K562 (cell line): ENCODE measurements around the gene ST7. TPM values are rescaled to one million over a fixed set of nuclear protein-coding genes. Genes with fewer than 3 reads are reported as not detected.

Experiments
- ATAC-seq: fragments of 200-7000 bp; cut with Tn5 transposase; 3 replicates; pipeline ENCODE4 v1.9.1; 2020; ENCODE audit warnings: moderate library complexity
- BruUV-seq: library from RNA; stranded (reverse); fragments of 400-500 nt; replicated peaks from 2 replicates; lab custom pipeline; 2021; lab: Mats Ljungman, UMichigan
- CTCF ChIA-PET: fragments of 300-600 bp; formaldehyde crosslinking; extraction: SDS; loops from one replicate; lab custom pipeline; 2021; ENCODE audit warnings: low intra/inter-chr PET ratio; lab: Yijun Ruan, JAX
- POLR2A ChIA-PET: fragments of 300-600, 350-650 bp; sonication (Branson Sonifier 250); formaldehyde crosslinking; extraction: SDS; loops from one replicate; lab custom pipeline; 2021; ENCODE audit warnings: antibody characterized with exemption, inconsistent platforms; lab: Yijun Ruan, JAX
- DNase-seq, 4 experiments: peaks; one replicate each; pipeline versions ENCODE4 v3.0.0 to v3.0.0-alpha.2; 2011 to 2018; ENCODE audit warnings: low spot score in 3 of 4, mixed read lengths in 3 of 4; ENCODE audit errors: extremely low read depth in 1 of 4
- FAIRE-seq: peaks from 2 replicates; lab custom pipeline; 2011; peaks lifted over from hg19 to GRCh38; lab: Jason Lieb, UNC
- H2AFZ ChIP-seq: 2 replicates; pipeline ENCODE4 v1.6.0; 2011; ENCODE audit warnings: low read depth, low read length, control low read depth, inconsistent platforms
- H3K27ac ChIP-seq: fragments of 200-600 bp; 3 replicates; pipeline ENCODE4 v1.8.0; 2011; ENCODE audit warnings: low read depth, mild to moderate bottlenecking, control low read depth, inconsistent platforms, low read length, moderate library complexity, mixed read lengths; ENCODE audit errors: extremely low read depth
- H3K27me3 ChIP-seq, 2 experiments: fragments of 300-600 bp in 1 of 2; 2 replicates in 1 of 2; 3 replicates in 1 of 2; pipeline versions ENCODE4 v1.6.0 to v1.8.0; 2011; ENCODE audit warnings: inconsistent platforms in 2 of 2, low read length in 2 of 2, mild to moderate bottlenecking in 1 of 2, mixed read lengths in 1 of 2, moderate library complexity in 1 of 2; ENCODE audit not compliant: control insufficient read depth in 2 of 2, insufficient read depth in 2 of 2
- H3K36me3 ChIP-seq: fragments of 300-600 bp; 3 replicates; pipeline ENCODE4 v1.8.0; 2011; ENCODE audit warnings: mild to moderate bottlenecking, low read length, inconsistent platforms; ENCODE audit not compliant: control insufficient read depth, insufficient read depth
- H3K4me1 ChIP-seq, 2 experiments: fragments of 200-600 bp in 1 of 2; replicated peaks in 1 of 2; 2 replicates in 1 of 2; 3 replicates in 1 of 2; pipeline versions ENCODE4 v1.5.1 to v1.8.0; 2011; ENCODE audit warnings: inconsistent platforms in 2 of 2, low read length in 2 of 2, mild to moderate bottlenecking in 1 of 2, mixed read lengths in 1 of 2, moderate library complexity in 1 of 2; ENCODE audit not compliant: control insufficient read depth in 2 of 2, insufficient read depth in 2 of 2
- H3K4me2 ChIP-seq: 2 replicates; pipeline ENCODE4 v1.6.1; 2011; ENCODE audit warnings: low read length, control low read depth, inconsistent platforms, mixed read lengths; ENCODE audit not compliant: insufficient read depth
- H3K4me3 ChIP-seq: fragments of 200-600 bp; sonication (generic), shearing (Covaris generic); 2 replicates; pipeline ENCODE4 v1.5.1; 2016; ENCODE audit warnings: control low read depth, inconsistent platforms
- H3K79me2 ChIP-seq: fragments of 200-600 bp; 3 replicates; pipeline ENCODE4 v1.8.0; 2011; ENCODE audit warnings: low read length, inconsistent platforms; ENCODE audit not compliant: control insufficient read depth, insufficient read depth
- H3K9ac ChIP-seq, 2 experiments: 2 replicates each; pipeline versions ENCODE4 v1.6.0 to v1.6.1; 2011; ENCODE audit warnings: low read depth in 2 of 2, low read length in 2 of 2, control low read depth in 1 of 2, inconsistent platforms in 1 of 2, mild to moderate bottlenecking in 1 of 2, mixed read lengths in 1 of 2; ENCODE audit not compliant: insufficient read depth in 1 of 2
- H3K9me1 ChIP-seq: one replicate; pipeline ENCODE4 v1.6.0; 2011; ENCODE audit warnings: inconsistent platforms, mild to moderate bottlenecking, low read length, moderate library complexity; ENCODE audit not compliant: control insufficient read depth, insufficient read depth
- H3K9me3 ChIP-seq: replicated peaks from 2 replicates; pipeline ENCODE4 v1.5.1; 2011; ENCODE audit warnings: low read depth, low read length, inconsistent platforms; ENCODE audit not compliant: control insufficient read depth, insufficient read depth
- H4K20me1 ChIP-seq: replicated peaks from 2 replicates; pipeline ENCODE4 v1.6.1; 2011; ENCODE audit warnings: low read length, inconsistent platforms, mixed read lengths; ENCODE audit not compliant: control insufficient read depth, insufficient read depth
- ELF2 ChIP-seq: fragments of 250-450 bp; sonication (Bioruptor Pico); IDR thresholded peaks from 2 replicates; pipeline ENCODE4 v1.5.0; 2021; ENCODE audit warnings: mild to moderate bottlenecking
- GTF2E2 ChIP-seq: fragments of 200-800 bp; sonication (Bioruptor generic); IDR thresholded peaks from 2 replicates; pipeline ENCODE4 v1.6.1; 2016; ENCODE audit warnings: missing genetic modification characterization, missing compliant biosample characterization
- TAF15 ChIP-seq: fragments of 200-400 bp; formaldehyde crosslinking; IDR thresholded peaks from 2 replicates; pipeline ENCODE4 v1.6.1; 2017; ENCODE audit warnings: mild to moderate bottlenecking, low read depth, low read length, moderate library complexity
- TCF3 ChIP-seq: sonication (generic); formaldehyde crosslinking; IDR thresholded peaks from 2 replicates; pipeline ENCODE4 v1.4.0; 2020; ENCODE audit warnings: mild to moderate bottlenecking, missing genetic modification reagents
- TSC22D4 ChIP-seq: fragments of 450-650 bp; IDR thresholded peaks from 2 replicates; pipeline ENCODE4 v1.6.1; 2016; ENCODE audit warnings: missing genetic modification characterization, missing biosample characterization, control low read depth
- XRCC5 ChIP-seq: fragments of 200-400 bp; formaldehyde crosslinking; IDR thresholded peaks from 2 replicates; pipeline ENCODE4 v1.6.1; 2017; ENCODE audit warnings: low read depth, mild to moderate bottlenecking, low read length
- YY1 ChIP-seq, 3 experiments: IDR thresholded peaks; 2 replicates each; pipeline ENCODE4 v1.6.1; 2011; ENCODE audit warnings: low read length in 2 of 3, mild to moderate bottlenecking in 2 of 3, moderate library complexity in 2 of 3, borderline replicate concordance in 1 of 3, control low read depth in 1 of 3, low read depth in 1 of 3; ENCODE audit not compliant: insufficient read depth in 3 of 3, insufficient replicate concordance in 2 of 3, control insufficient read depth in 1 of 3, insufficient read length in 1 of 3; ENCODE audit errors: extremely low read depth in 1 of 3
- ZKSCAN3 ChIP-seq: fragments of 250-450 bp; sonication (Bioruptor Pico); IDR thresholded peaks from 2 replicates; pipeline ENCODE4 v1.4.0; 2020
- ZNF57 ChIP-seq: fragments of 450-650 bp; formaldehyde crosslinking; IDR thresholded peaks from 2 replicates; pipeline ENCODE4 v1.4.0; 2020; ENCODE audit warnings: mild to moderate bottlenecking, moderate library complexity
- ZNF76 ChIP-seq: fragments of 250-450 bp; sonication (Bioruptor Pico); IDR thresholded peaks from 2 replicates; pipeline ENCODE4 v1.4.0; 2020; ENCODE audit warnings: mild to moderate bottlenecking, moderate library complexity, borderline replicate concordance
- ZSCAN32 ChIP-seq: fragments of 450-650 bp; formaldehyde crosslinking; IDR thresholded peaks from 2 replicates; pipeline ENCODE4 v1.4.0; 2020; ENCODE audit warnings: mild to moderate bottlenecking, moderate library complexity
- WGBS: fragments of 100-300 bp; shearing (Covaris generic); methylation state at CpG from one replicate; pipeline ENCODE4 v1.1.6; 2016; ENCODE audit warnings: low coverage, mixed read lengths; ENCODE audit not compliant: insufficient coverage; ENCODE audit errors: missing lambda C conversion rate; 5-methylcytosine and 5-hydroxymethylcytosine counted together
- in situ Hi-C: fragments of 300-500 bp; cut with MboI; formaldehyde crosslinking; loops from 4 replicates; pipeline ENCODE4 v1.15.0; 2018; ENCODE audit warnings: inconsistent platforms, mixed read lengths
- intact Hi-C: fragments of 100-400 bp; cut with micrococcal nuclease; formaldehyde crosslinking; loops from 2 replicates; pipeline ENCODE4 v1.14.2; 2022
- polyA plus RNA-seq, 8 experiments: library from polyadenylated mRNA; depleted of rRNA in 4 of 8; stranded (reverse) in 5 of 8; unstranded in 3 of 8; fragments of >200 nt; fragmentation: Nextera tagmentation in 2 of 8; fragmentation: Illumina TruSeq in 1 of 8; extraction: Ambion mirVana in 2 of 8; extraction: Trizol in 1 of 8; gene quantifications; 2 replicates each; pipeline versions ENCODE4 v1.2.1 to v1.2.3, GENCODE V29; 2011 to 2014; ENCODE audit warnings: inconsistent platforms in 1 of 8, missing spikeins in 1 of 8
- total RNA-seq, 7 experiments: library from RNA; depleted of rRNA in 6 of 7; stranded (reverse); fragments of >200 nt in 6 of 7; fragmentation: Illumina TruSeq in 2 of 7; extraction: Trizol in 2 of 7; gene quantifications; 2 replicates each; pipeline versions ENCODE4 v1.2.1 to v1.2.3, GENCODE V29; 2011 to 2021; ENCODE audit warnings: low replicate concordance in 1 of 7
- TF ChIP-seq, protein P1 (sequence below), 3 experiments: fragments of 200-800 bp in 1 of 3; fragments of 250-450 bp in 1 of 3; fragments of 450-650 bp in 1 of 3; sonication (Bioruptor Pico) in 1 of 3; sonication (Bioruptor generic) in 1 of 3; formaldehyde crosslinking in 1 of 3; IDR thresholded peaks; 2 replicates each; pipeline versions ENCODE4 v1.6.1 to v1.8.0; 2016 to 2022; ENCODE audit warnings: mild to moderate bottlenecking in 2 of 3, missing genetic modification characterization in 2 of 3, missing compliant biosample characterization in 1 of 3, moderate library complexity in 1 of 3

Gene ST7
- total and polyA plus RNA-seq, 9 of the 15 experiments (the other 6 are each of a cell fraction or from before 2014, with no cell fraction given), result 23.9 to 56.3 (median 36.9) TPM

DNA sequence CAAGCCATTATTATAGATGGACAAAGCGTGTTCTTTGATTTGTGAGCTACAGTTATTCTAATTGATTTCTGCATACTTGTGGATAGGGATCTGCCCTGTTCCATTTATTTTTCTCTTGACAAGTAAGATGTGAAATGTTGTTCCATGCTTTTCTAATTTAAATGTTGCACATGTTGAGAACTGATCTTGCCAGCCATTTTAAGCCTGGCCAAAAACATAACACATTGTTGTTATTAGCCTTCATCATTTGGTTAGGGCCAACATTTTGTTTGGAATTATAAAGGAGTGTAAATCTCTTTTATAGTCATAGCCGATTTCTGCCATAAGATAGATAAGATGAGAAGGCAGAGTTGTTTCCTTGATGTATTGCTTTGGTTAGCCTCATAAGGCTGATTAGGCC is 252.6 kb downstream of the ST7 start:
- Histone ChIP-seq H3K27ac (no peak overlapping the region), H4K20me1 (no peaks in the 10 kb centered on the region), H3K4me3 (no peak overlapping the region), H3K9me1 (no peaks in the 10 kb centered on the region), H3K36me3 (peaks cover 33% of the 10 kb centered on the region), H2AFZ (no peak overlapping the region), H3K27me3 (no peaks in the 10 kb centered on the region), H3K4me1 (peaks cover 3 to 20% of the 10 kb centered on the region in 2 experiments; a peak in 4 of 5 replicates), H3K9ac (no peak overlapping the region), H3K79me2 (no peaks in the 10 kb centered on the region), H3K9me3 (no peaks in the 10 kb centered on the region), H3K4me2 (no peak overlapping the region)
- ChIA-PET POLR2A (no interaction called here), CTCF (no interaction called here)
- DNase-seq (no peak), ATAC-seq (no peak), FAIRE-seq (no peak)
- in situ Hi-C loops (no loop called here), intact Hi-C loops (no loop called here)
- TF ChIP-seq ZKSCAN3 (CRISPR knock-in tag), result no peak
- no peak for TF ChIP-seq TSC22D4
- no peak for TF ChIP-seq XRCC5
- TF ChIP-seq ELF2 (CRISPR knock-in tag), result 0 out of 2 replicates have a peak, but pooled peaks have one; percentile 27
- WGBS, result 69% methylated on average over 2 of the region's 2 CpGs
- BruUV-seq, result no TSS peak

DNA sequence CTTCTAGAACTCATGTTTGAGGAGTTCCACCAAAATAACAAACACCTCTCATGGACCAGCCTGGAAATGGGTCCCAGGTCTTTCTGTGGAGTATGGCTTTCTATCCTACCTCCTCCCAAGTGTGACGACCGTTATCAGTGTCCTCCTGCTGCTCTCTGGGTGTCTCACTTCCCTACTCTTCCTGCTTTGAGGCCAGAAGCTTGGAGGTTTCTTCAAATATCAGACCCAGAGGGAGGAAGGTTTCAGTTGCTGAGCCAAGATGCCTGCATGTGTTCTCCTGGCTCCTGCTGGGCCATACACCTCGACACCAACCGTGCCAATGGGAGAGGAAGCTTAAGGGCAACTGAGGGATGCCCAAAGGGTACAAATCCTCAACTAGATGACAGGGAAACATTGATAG is 255.0 kb downstream of the ST7 start:
- H3K9ac ChIP-seq, result 0 out of 4 replicates have a peak overlapping the region, but pooled peaks of 1 of the 2 experiments have one; percentile 2
- ChIA-PET CTCF (no interaction called here), POLR2A (interaction anchor here (0.5 to 0.6 kb wide), 2 partner anchors 29 to 254 kb away, joined by 3 to 4 read pairs; no protein-coding TSS in a partner anchor)
- H3K4me3 ChIP-seq, result no peak overlapping the region
- H3K27me3 ChIP-seq, result no peaks in the 10 kb centered on the region
- H3K79me2 ChIP-seq, result no peaks in the 10 kb centered on the region
- DNase-seq (peak; percentile 37 to 76 (median 58)), ATAC-seq (peak; percentile 75), FAIRE-seq (peak; percentile 84)
- in situ Hi-C loops, result no loop called here
- no TSS peak for BruUV-seq
- no peaks in the 10 kb centered on the region for H3K9me1 ChIP-seq
- peaks cover 3 to 25% of the 10 kb centered on the region in 2 experiments; a peak in 4 of 5 replicates for H3K4me1 ChIP-seq
- peak overlapping the region; percentile 61 for H2AFZ ChIP-seq
- WGBS, result 10% methylated on average over 4 of the region's 4 CpGs
- H3K36me3 ChIP-seq, result peaks cover 44% of the 10 kb centered on the region
- H3K9me3 ChIP-seq, result no peaks in the 10 kb centered on the region
- H3K4me2 ChIP-seq, result peak overlapping the region; percentile 54; the same call in 1 of the 2 replicates
- H3K27ac ChIP-seq, result peak overlapping the region; percentile 53
- no peaks in the 10 kb centered on the region for H4K20me1 ChIP-seq
- intact Hi-C loops, result no loop called here
- TF ChIP-seq GTF2E2 (tag), result no peak
- TF ChIP-seq TAF15, result no peak
- TF ChIP-seq ZSCAN32 (CRISPR knock-in tag), result no peak
- TF ChIP-seq TCF3 (CRISPR knock-in tag), result peak; percentile 84
- no peak for TF ChIP-seq YY1 (IDR thresholded peaks at IDR 0.05; ENCODE audit: borderline replicate concordance in 1 of 3, control insufficient read depth in 1 of 3, extremely low read depth in 1 of 3, insufficient read depth in 3 of 3, insufficient read length in 1 of 3, insufficient replicate concordance in 2 of 3, low read depth in 1 of 3, low read length in 2 of 3)
- TF ChIP-seq ZNF76, result no peak
- no peak for TF ChIP-seq ZNF57 (CRISPR knock-in tag)
- TF ChIP-seq, protein P1, sequence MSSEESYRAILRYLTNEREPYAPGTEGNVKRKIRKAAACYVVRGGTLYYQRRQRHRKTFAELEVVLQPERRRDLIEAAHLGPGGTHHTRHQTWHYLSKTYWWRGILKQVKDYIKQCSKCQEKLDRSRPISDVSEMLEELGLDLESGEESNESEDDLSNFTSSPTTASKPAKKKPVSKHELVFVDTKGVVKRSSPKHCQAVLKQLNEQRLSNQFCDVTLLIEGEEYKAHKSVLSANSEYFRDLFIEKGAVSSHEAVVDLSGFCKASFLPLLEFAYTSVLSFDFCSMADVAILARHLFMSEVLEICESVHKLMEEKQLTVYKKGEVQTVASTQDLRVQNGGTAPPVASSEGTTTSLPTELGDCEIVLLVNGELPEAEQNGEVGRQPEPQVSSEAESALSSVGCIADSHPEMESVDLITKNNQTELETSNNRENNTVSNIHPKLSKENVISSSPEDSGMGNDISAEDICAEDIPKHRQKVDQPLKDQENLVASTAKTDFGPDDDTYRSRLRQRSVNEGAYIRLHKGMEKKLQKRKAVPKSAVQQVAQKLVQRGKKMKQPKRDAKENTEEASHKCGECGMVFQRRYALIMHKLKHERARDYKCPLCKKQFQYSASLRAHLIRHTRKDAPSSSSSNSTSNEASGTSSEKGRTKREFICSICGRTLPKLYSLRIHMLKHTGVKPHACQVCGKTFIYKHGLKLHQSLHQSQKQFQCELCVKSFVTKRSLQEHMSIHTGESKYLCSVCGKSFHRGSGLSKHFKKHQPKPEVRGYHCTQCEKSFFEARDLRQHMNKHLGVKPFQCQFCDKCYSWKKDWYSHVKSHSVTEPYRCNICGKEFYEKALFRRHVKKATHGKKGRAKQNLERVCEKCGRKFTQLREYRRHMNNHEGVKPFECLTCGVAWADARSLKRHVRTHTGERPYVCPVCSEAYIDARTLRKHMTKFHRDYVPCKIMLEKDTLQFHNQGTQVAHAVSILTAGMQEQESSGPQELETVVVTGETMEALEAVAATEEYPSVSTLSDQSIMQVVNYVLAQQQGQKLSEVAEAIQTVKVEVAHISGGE (CRISPR knock-in tag; IDR thresholded peaks at IDR 0.05), result no peak
